Activated naive CD4-positive, alpha-beta T cell treated with anti-CD3 and anti-CD28 coated beads, Interleukin-2, amount 50 U/mL, for 16 hours (primary cell): Measurements from ENCODE around the gene SGK1.
A peak's percentile ranks its signal among the peaks of the same experiment; 100 is the strongest.
"Not testable (repeated sequence)": the region's sequence is repeated elsewhere in the genome, so short reads cannot be mapped to it uniquely, and the experiment has no call there.

Source experiments
- DNase-seq: peaks from one replicate; pipeline ENCODE4 v3.0.0-alpha.2; 2020

Gene SGK1

GRCh38 chr6:134182528-134182927, 135.4 kb downstream of the SGK1 start:
- DNase-seq: no peak

DNA sequence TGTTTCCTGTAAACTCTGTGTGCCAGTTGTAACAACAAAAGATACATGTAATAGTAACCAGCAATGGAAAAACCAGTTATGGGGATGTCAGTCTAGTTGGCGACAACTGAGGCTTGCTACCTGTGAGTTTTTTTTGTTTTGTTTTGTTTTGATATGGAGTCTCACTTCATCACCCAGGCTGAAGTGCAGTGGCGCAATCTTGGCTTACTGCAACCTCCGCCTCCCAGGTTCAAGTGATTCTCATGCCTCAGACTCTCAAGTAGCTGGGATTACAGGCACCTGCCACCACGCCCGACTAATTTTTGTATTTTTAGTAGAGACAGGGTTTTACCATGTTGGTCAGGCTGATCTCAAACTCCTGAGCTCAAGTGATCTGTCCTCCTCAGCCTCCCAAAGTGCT, 136.2 kb downstream of the SGK1 start:
- DNase-seq: not testable (repeated sequence)

DNA sequence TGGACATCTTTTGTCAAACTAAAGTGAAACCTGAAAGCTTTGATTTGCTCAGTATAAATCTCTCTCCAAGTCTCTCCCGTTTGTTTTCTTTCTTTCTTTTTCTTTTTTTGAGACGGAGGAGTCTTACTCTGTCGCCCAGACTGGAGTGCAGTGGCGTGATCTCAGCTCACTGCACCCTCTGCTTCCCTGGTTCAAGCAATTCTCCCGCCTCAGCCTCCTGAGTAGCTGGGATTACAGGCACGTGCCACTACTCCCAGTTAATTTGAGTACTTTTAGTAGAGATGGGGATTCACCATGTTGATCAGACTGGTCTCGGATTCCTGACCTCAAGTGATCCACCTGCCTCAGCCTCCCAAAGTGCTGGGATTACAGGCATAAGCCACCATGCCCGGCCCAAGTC, 136.7 kb downstream of the SGK1 start:
- DNase-seq: not testable (repeated sequence)

DNA sequence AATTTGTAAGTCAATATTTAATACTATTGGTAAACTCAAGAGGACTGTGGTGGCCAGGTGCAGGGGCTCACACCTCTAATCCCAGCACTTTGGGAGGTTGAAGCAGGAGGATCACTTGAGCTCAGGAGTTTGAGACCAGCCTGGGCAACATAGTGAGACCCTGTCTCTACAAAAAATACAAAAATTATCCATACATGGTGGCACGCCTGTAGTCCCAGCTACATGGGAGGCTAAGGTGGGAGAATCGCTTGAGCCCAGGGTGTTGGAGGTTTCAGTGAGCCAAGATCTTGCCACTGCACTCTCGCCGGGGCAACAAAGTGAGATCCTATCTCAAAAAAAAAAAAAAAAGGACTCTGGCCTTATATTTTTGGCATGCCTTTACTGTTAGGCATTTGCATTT, 137.4 kb downstream of the SGK1 start:
- DNase-seq: not testable (repeated sequence)

DNA sequence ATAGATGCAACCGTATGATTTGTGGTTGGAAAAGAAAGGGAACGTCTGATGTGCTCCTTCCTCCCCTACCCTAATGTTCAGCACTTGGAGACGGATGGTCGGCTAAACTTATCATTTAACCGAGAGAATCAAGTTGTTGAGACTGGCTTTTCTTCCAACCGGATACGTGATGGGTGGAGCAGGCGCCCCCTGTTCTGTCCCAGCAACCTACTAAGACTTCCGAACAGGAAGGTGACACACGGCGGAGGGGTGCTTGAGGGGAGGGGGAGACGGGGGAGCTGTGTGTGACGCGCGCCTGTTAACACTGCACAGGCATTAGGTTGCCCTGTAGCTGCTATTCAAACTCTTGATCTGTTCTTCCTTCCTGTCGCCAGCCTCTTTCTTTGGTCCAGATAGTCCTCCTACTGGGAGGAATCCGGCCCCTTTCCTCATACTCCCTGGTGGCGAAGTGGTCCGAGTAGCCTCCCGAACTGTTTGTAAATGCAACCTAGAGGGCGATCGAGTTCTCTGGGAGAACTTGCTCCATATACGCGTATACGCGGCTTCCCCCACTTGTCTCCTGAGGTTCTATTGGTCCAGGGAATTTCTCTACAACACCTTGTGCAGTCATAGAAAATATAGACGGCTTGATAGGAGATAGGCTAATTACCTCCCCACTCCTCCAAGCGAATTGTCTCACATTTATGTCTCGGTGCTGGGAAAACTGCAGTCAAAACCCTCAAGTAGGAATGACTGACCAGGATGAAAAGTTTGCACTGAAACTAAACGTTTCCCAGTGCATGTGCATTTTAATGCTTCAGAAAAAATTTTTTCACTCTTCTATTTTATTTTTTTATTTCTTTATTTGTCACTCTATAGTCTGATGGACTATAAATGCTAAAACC, 139.5 kb downstream of the SGK1 start:
- peak; percentile 83 for DNase-seq

DNA sequence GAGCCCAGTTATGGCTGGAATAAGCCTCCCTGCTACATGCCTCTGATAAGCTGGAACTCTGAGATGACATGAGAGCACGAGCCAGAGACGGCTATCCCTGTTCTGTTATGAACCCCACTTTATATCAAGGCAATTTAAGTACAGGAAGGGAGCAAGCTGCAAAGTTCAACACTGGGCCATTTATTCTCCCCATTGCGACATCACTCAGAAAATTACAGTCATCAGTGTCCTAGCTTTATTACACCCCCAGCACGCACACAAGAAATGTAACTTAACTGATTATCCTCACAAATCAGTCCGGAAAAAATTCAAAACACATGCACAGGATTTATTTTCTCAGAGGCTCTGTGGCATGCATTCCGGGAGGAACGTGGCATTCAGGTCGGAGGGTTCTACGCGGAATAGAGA, 140.2 kb downstream of the SGK1 start:
- no peak for DNase-seq

DNA sequence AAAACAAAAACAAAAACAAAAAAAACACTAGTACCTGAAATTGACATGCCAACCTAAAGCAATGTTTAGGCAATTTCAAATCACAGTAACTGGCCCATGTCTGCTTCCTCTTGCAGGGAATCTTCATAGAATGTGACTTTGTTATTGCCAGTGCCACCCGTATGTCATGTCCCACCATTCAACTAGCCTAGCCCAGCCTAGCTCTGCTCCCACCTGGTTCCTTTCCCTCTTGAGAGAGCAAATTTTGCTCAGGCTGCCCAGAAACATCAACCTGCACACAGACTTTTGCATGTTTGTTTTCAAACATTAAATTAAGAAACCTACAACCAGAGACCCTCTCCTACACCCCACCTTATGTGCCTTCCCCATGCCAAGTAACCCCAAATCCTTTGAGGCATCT, 140.7 kb downstream of the SGK1 start:
- no peak for DNase-seq

DNA sequence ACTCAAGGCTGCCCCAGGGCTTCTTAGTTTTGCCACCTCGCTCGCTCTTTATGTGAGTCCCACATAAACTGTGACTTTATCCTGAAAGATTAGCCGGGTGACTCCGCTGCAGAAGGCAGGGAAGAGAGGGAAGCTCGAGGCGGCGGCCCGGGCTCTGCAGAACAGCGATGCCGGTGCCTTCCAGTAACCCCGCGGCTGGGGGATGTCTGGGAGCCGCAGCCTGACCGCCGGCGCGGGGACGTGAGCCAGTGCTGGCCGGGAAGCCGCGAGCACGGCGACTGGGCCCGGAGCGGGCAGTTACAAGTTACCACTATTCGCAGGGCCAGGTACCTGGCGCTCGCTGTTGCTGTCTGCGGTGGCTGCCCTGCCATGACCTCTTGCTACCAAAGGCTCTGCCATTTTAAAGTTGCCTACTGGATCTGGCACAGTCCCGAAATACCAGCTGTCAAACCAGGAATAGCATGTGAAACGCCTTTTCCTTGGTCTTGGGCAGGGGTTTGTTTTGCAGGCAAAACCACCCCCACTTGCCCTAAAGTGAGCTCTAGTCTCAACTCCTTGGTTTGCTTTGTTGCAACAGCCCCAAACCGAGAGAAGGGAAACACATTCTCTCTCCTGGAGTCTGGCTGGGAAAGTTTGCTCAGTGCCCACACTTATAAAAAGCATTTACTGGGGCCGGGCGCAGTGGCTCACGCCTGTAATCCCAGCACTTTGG, 141.5 kb downstream of the SGK1 start:
- no peak for DNase-seq

DNA sequence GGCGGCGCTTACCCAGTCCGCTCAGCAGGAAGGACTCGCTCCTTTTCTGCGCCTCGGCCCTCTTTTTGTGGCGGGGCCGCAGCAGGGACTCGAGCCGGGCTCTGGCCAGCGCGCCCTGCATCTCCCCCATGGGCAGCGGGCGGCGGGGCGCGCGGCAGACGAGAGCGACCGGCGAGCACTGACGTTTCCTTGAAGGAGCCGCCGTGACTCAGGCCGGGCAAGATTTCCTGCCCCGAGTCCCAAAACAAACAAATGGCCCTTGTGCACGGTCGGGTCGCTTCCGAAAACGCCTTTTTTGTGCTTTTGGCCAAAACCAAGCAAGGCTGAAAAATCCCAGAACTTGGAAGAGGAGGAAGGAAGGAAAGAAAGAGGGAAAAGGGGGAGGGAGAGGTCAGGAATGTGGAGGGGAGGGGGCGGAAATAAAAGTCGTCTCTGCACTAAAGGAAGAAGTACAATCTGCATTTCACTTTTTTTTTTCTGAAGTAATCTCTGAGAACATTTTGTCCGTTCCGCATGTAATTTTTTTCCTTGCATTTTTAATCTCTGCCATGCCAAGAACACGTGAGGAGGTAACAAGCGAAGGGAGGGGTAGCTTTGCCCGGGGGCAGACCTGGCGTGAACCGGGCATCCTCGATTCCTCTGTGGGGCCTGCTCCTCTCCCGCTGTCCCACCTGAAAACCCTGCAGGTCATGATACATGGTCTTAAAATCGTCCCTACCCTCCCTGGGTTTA, 142.2 kb downstream of the SGK1 start:
- DNase-seq: no peak

- DNase-seq: peak; percentile 94
Observed at GRCh38 chr6:134174672-134175531, 143.0 kb downstream of the SGK1 start.

GRCh38 chr6:134173936-134174671, 143.8 kb downstream of the SGK1 start:
- peak; percentile 87 for DNase-seq

DNA sequence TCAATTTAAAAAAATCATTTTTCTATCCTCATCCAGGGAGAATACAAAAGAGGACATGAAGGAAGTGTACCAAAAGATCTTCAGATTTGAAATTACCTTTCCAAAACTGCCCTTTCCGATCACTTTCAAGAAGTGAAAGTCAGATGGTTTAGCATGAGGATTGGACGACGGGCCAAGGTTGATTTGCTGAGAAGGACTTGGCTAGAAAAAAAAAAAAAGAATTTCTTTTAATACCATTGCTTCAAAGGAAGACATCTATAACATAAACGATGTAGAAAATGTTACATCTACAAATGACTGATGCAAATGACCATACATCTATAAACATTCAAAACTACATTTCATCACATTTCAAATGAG, 144.6 kb downstream of the SGK1 start:
- DNase-seq: no peak

GRCh38 chr6:134172706-134173365, 145.1 kb downstream of the SGK1 start:
- DNase-seq: no peak

DNA sequence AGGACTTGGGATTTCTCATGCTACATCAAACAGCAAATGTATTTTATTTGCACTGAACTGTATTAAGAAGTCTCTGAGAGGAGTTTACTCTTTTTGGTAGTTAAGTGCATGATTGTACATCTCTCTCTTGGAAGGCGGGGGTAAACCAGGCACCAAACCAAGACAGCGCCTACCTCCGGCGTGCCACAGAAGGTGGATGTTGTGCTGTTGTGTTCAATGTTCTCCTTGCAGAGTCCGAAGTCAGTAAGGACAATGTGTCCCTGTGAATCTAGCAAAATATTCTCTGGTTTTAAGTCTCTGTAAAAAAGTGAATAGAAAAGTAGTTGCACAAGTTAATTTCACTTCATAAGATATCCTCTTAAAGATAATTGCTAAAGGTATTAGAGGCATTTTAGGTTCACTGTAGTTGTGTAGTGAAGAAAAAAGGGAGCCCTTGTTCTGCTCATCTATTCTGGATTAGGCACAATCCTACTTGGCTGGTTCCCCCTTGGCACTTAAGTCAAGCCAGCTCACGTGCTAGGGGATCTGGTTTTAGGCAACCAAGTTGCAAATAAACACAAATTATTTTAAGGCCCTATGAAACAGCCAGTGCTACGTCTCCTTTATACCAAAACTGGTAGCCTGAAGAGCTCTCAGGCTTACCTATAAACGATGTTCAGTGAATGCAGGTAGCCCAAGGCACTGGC, 145.7 kb downstream of the SGK1 start:
- no peak for DNase-seq

DNA sequence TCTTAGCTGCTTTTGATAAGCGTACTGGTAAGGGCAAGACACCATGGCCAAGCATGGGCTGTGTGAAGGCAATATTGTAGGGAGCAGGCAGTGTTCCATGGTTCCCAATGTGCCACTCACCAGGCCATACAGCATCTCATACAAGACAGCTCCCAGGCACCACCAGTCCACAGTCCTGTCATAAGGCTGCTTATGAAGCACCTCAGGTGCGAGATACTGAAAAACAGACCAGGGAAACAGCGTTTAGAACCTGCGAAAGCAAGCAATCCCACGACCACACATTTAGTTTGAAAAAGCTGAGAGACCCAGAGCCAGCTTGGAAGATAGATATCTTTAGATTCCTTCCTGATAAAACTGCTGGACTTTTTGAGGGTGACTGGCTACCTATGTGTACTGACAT, 146.4 kb downstream of the SGK1 start:
- DNase-seq: no peak

GRCh38 chr6:134170844-134171243, 147.1 kb downstream of the SGK1 start:
- no peak for DNase-seq

- no peak for DNase-seq
Observed at GRCh38 chr6:134169871-134170486, 147.9 kb downstream of the SGK1 start.

- no peak for DNase-seq
Observed at GRCh38 chr6:134168590-134169208, 149.2 kb downstream of the SGK1 start.

DNA sequence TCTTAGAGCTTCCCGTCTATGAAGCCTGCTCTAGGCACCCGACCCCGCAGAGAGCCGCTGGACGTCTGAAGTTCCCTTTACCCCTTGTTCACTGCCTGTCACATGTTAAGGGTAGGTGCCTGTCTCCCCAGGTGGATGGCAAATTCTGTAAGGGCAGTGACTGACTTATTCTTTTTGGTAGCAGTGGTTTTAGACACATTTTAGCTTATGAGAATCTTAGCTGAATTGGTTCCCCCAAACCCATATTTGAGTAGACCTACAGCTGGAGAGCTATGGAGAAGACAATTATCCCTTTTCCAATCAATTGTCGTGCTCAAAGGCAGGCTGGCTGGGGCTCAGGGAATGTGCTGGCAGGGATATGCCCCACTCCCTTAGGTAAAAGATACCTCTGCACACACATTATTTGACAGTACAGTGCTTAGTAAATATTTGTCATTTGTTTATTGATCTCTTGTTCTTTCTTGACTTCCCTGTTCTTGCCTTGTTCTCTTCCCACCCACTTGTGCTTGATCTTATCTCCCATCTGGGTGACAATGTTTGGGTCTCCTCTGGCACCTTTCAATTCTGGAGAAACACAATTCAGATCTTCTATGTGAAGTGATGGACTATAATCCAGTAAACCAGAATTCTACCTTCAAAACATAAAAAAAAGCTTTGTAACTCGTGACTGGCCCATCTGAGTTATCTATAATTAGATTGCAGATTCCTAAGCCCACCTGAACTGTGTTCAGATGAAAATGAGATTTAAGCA, 151.2 kb downstream of the SGK1 start:
- no peak for DNase-seq
